Measurements from ENCODE around the gene ARFIP1. TPM values are rescaled to one million over a fixed set of nuclear protein-coding genes. Genes with fewer than 3 reads are reported as not detected.

Gene ARFIP1
- polyA plus RNA-seq, 1 experiment, result 11.5 TPM

- Histone ChIP-seq H3K4me3 (ENCODE audit: low read depth, low read length) (no peak overlapping the region), H3K27me3 (ENCODE audit: control insufficient read depth, insufficient read depth, low read length) (no peaks in the 10 kb centered on the region), H3K36me3 (ENCODE audit: control insufficient read depth, insufficient read depth, low read length) (no peaks in the 10 kb centered on the region)
- TF ChIP-seq CTCF (IDR thresholded peaks at IDR 0.05; ENCODE audit: insufficient read depth, low read depth, low read length), result no peak
- no peak for DNase-seq (ENCODE audit: low read depth)
- ChIA-PET CTCF (interaction anchor here (0.6 kb wide), 1 partner anchor 25 kb away, joined by 3 read pairs; no protein-coding TSS in a partner anchor), POLR2A (interaction anchor here (0.5 kb wide), 1 partner anchor 198 kb away, joined by 4 read pairs; no protein-coding TSS in a partner anchor)
Observed at GRCh38 chr4:152917543-152918395, 138.0 kb downstream of the ARFIP1 start.

- ChIA-PET POLR2A (no interaction called here), CTCF (interaction anchor here (0.6 kb wide), 1 partner anchor 77 kb away, joined by 4 read pairs; no protein-coding TSS in a partner anchor)
- no peaks in the 10 kb centered on the region for H3K27me3 ChIP-seq (ENCODE audit: control insufficient read depth, insufficient read depth, low read length)
- DNase-seq (ENCODE audit: low read depth), result no peak
- H3K36me3 ChIP-seq (ENCODE audit: control insufficient read depth, insufficient read depth, low read length), result no peaks in the 10 kb centered on the region
- TF ChIP-seq CTCF (IDR thresholded peaks at IDR 0.05; ENCODE audit: insufficient read depth, low read depth, low read length), result no peak
- H3K4me3 ChIP-seq (ENCODE audit: low read depth, low read length), result no peak overlapping the region
Observed at GRCh38 chr4:152919826-152920225, 140.1 kb downstream of the ARFIP1 start.

- no peak for TF ChIP-seq CTCF (IDR thresholded peaks at IDR 0.05; ENCODE audit: insufficient read depth, low read depth, low read length)
- POLR2A ChIA-PET, result no interaction called here
- CTCF ChIA-PET, result no interaction called here
Observed at GRCh38 chr4:152920768-152921167, 141.0 kb downstream of the ARFIP1 start.

DNA sequence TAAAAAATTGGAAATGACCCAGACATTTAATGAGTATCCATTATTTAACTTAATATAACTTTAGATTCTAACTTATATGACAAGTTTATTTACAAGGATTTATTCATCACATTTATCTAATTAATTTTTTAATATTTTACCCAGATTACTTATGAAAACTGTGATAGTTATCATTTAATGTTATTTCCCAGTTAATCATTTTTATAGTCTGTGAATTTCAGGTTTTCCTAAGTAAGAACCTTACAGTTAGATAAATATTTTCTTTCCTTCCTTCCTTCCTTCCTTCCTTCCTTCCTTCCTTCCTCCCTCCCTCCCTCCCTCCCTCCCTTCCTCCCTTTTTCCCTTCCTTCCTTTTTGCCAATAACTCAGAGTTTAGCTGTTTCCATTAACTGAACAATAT is 141.5 kb downstream of the ARFIP1 start:
- TF ChIP-seq CTCF (IDR thresholded peaks at IDR 0.05; ENCODE audit: insufficient read depth, low read depth, low read length), result no peak
- POLR2A ChIA-PET, result no interaction called here
- Histone ChIP-seq H3K36me3 (ENCODE audit: control insufficient read depth, insufficient read depth, low read length) (no peaks in the 10 kb centered on the region), H3K27me3 (ENCODE audit: control insufficient read depth, insufficient read depth, low read length) (no peaks in the 10 kb centered on the region), H3K4me3 (ENCODE audit: low read depth, low read length) (no peak overlapping the region)
- no peak for DNase-seq (ENCODE audit: low read depth)
- CTCF ChIA-PET, result no interaction called here

More at GRCh38 chr4:152920768-152921167, 141.0 kb downstream of the ARFIP1 start:
- Histone ChIP-seq H3K36me3 (ENCODE audit: control insufficient read depth, insufficient read depth, low read length) (no peaks in the 10 kb centered on the region), H3K27me3 (ENCODE audit: control insufficient read depth, insufficient read depth, low read length) (no peaks in the 10 kb centered on the region), H3K4me3 (ENCODE audit: low read depth, low read length) (no peak overlapping the region)
- DNase-seq (ENCODE audit: low read depth), result no peak

- TF ChIP-seq CTCF (IDR thresholded peaks at IDR 0.05; ENCODE audit: insufficient read depth, low read depth, low read length), result no peak
- CTCF ChIA-PET, result no interaction called here
- H3K36me3 ChIP-seq (ENCODE audit: control insufficient read depth, insufficient read depth, low read length), result no peaks in the 10 kb centered on the region
- no peak overlapping the region for H3K4me3 ChIP-seq (ENCODE audit: low read depth, low read length)
- POLR2A ChIA-PET, result no interaction called here
- DNase-seq (ENCODE audit: low read depth), result no peak
- H3K27me3 ChIP-seq (ENCODE audit: control insufficient read depth, insufficient read depth, low read length), result no peaks in the 10 kb centered on the region
Observed at GRCh38 chr4:152925851-152926250, 146.1 kb downstream of the ARFIP1 start.

Measured in BJ (cell line).